NCI-H69 (cell line): ENCODE measurements around the gene GRK5.

Experiments used
- DNase-seq: peaks from one replicate; lab custom pipeline; 2025; lab: John Stamatoyannopoulos, UW

Gene GRK5

DNA sequence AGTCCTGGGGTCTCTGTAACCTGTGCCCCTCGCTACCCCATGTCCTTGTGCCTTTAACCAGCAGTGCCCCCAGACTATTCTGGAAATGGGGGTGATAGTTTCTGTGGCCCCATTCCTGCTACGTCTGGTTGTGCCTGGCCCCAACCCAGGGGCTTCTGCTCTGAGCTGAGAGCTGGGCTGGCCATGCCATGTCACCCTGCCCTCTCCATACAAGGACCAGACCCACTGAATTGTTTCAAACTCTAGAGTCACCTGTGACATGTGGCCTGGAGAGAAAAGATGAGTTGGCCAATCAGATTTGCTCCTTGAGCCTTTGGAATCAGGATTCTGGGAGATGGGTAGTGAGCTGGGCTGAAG is 108.6 kb downstream of the GRK5 start:
- DNase-seq = no peak

DNA sequence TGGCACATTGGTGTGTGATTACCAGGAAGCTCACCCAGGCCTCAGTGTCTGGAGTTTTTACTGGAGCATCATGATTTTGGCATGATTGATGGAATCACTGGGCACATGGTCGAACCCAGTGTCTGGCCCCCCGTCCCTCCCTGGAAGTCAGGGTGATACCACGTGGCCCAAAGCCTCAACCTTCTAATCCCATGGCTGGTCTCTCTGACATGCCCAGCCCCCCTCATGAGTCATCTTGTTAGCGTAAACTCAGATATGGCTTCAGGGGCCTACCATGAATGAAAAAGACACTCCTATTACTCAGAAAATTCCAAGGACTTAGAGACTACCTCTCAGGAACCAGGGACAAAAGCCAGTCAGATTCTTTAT is 109.3 kb downstream of the GRK5 start:
- DNase-seq = no peak

DNA sequence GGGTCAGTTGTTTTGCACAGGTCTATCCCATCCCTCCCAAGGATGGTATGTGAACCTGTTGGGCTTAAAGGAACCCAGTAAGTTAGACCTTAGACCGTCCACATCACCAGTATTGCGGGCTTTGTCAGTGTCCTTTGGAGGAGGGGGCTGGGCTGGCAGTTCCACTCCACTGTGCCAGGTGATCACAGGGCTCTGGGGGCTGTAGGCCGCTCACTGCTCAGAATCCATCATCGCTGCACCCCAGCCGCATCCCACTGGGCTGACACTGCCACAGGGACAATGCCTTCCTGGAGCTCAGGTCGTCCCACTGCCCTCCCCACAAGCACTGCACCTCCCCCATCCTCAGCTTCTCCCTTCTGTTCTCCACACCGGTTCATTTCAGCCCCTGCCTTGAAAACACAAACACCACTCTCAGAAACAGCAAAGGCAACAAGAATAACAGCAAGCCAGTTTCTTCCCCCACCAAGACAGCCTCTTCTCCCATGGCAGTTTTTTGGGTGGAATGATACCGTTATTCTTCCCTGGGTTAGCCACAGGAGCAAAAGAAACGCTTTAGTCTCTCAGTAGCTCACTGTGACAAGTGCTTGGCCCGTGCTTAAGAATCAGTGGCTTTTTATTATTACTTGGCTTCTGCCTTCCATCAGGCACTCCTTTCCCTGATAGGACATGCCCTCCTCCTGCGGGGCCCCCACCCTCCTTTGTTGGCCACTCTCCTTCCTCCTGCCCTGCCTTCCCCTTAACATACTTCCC is 111.2 kb downstream of the GRK5 start:
- DNase-seq = no peak

DNA sequence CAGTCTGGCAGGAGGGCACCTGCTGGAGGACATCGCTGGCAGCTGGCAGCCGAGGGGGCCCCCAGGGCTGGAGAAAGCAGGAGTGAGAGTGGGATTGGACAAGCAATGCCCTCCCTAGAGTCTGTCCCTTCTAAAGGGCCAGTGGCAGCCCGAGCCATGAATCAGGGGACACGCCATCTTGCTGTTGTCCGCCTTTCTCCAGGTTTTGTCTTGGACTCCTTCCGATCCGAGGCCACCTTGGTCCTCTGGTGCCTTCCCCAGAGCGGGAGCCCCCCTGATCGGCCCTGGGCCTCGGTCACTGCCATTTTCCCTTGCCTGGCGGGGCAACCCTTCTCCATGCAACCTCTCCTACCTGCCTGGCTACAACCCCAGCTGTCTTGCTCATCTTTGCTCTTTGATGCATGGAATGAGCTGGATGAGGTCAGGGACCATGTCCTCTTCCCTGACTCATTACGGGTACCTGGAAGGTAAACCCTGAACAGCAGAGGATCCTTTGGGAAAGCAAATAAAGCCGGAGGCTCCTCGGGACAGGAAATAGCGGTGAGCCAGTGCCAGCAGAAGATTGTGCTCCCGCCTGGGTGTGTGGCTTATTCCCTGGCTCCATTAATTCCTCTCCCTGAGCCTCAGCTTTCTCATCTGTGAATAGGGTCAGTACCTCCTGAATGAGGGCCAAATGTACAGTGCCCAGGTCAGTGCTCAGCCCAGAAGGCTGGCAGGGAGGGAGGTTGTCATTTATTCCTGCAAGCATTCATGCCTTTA is 112.0 kb downstream of the GRK5 start:
- DNase-seq = peak; percentile 34

DNA sequence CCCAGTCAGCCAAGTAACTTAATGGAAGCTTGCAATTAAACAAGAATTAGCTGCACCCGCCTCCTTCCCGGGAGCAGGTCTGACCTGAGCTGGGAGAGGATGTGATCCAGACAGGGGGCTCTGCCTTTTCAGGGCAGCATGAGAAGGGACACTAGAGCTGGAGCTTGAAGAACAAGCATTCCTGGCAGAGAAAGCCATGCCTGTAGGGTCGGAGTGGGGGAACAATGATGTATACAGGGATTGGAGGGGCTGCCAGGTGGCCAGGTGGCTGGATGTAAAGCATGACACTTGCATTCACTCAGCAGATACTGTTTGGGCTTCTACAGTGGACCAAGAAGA is 112.5 kb downstream of the GRK5 start:
- DNase-seq = peak; percentile 34

DNA sequence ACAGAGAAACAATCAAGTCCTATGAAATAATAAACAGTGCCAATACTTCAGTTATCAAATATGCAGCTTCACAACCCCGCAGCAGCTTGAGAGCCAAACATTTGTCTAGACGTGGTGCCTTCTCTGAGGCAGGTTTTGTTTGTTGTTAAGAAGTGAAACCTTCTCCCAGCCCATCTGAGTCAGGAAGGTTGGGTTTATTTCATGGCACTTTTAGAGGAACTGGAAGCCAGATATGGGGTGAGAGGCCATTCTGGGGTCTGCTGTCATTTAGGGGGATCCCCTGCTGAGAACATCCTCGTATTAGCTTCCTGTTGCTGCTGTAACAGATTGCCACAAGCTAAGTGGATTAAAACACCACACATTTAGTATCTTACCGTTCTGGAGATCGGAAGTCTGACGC is 113.6 kb downstream of the GRK5 start:
- no peak for DNase-seq

DNA sequence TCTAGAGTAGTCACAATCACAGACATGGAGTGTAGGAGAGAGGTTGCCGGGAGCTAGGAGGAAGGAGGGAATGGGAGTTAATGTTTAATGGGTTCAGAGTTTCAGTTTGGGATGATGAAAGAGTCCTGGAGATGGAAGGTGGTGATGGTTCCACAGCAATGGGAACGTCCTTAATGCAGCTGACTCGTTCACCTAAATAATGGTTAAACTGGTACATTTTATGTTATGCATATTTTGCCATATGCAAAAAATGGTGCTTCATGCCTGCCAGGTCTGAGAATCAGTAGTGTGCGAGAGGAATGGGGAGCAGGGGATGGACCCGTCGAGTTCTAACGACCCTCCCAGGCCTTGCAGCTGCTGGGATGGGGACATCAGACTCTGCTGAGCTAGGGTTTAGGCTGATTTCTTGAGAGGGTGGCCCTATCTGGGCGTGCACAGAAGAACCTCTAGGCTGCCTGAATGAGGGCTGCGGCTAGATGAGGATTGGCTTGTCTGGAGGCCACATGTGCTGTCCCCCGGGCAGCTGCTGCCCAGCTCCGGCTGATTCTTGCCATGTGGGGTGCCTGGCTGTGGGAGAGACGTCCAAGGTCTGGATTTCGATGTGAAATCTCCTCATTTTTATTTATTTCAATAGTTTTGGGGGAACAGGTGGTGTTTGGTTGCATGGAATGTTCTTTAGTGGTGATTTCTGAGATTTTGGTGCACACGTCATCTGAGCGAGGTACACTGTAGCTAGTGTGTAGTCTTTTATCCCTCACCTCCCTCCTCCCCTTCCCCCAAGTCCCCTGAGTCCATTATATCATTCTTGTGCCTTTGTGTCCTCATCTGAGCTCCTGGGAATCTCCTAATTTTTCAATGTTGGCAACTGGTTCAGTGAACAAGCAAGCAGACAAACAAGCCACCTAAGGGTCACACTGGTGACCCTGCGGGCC is 116.0 kb downstream of the GRK5 start:
- no peak for DNase-seq

DNA sequence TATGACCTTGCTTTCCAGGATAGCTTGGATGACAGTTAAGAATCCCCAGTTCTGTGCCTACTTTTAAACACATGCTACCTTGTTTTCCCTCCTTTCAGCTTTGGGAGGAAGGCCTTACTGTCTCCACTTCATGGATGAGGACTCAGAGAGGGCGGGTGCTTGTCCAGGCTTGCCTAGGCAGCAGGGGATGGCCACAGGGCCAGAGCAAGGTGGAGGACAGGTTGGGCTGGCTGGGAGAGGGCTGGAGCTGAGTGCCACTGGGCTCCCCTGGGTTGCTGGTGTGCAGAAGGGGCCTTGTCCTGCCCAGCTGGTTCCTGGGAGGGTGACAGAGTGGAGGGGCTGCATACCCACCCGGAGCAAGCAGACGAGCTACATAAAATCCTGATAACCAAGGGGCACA is 117.8 kb downstream of the GRK5 start:
- DNase-seq = peak; percentile 24

DNA sequence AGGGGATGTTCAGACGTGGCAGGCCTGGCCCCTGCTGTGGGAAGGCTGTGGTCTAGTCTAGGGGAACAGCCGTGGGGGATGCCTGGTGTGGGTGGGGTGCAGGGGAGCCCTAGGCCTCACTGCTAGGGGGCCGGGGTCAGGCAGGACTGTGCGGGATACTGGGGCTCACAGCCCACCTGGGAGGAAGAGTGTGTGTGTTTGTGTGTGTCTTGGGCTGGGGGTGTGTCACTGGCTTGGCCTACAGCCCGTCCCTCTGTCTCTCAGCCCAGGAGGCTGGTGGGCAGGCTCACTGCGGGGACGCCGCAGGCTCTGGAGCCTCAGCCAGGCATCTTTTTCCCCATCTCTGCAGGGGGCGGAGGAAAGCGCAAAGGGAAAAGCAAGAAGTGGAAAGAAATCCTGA is 118.8 kb downstream of the GRK5 start:
- DNase-seq = no peak

DNA sequence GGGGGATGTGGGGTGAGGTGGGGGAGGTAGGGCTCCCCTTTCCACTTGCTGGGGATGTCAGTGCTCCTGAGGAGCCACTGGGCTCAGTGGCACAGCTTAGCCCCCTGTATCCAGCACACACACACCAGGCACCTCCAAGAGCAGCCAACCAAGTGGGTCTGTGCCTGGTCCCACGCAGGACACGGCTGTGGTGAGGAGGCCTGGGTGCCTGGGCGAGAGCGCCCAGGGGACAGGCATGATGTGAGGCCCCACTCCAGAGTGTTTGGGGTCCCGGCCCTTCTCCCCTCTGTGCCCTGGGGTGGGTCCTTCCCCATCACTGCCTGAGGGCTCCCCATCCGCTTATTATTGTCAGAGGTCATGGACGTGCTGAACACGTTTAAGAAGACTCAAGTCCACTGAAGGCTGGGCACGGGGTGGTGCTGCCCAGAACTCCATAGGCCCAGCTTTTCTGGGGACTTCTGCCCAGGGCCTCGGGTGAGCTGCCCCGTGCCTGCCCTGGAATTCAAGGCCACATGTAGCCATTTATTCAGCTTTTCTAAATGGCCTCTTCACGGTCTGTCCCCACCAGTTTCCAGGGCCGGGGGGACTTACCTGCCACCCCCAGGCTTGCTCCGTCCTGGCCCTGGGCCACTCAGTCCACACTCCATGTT is 119.8 kb downstream of the GRK5 start:
- DNase-seq = no peak

DNA sequence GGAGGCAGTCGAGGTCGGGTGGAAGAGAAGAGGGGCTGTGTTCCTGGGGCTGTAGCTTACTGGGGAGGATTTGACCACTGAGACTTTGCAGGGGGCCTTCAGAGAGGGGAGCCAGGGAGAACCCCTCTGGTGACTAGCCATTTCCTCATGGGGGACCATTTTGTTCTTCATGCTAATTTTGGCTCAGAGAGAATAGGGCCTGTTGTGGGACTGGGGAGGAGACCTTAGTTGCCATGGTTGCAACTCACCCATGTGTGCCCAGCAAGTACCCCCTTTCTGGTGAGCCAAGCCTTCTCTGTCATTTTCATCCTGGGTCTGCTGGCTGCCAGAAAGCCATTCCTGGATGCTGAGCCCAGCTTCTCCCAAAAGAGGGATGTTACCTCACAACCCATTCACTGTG is 120.9 kb downstream of the GRK5 start:
- DNase-seq = no peak

DNA sequence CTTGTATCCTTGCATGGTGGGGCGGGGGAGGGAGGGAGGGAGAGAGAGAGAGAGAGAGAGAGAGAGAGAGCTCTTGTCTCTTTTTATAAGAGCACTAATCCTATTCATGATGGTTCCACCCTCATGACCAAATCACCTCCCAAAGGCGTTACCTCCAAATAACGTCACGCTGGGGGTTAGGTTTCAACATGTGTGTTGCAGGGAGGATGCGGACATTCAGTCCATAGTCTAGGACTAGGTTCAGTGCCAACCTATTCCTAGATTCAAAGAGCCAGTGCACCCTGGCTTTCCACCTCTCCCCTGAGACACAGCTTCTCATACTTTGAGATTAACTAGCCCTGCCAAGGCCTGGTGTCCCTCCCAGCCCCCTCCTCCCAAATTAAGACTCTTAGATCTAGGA is 123.0 kb downstream of the GRK5 start:
- peak; percentile 6 for DNase-seq

DNA sequence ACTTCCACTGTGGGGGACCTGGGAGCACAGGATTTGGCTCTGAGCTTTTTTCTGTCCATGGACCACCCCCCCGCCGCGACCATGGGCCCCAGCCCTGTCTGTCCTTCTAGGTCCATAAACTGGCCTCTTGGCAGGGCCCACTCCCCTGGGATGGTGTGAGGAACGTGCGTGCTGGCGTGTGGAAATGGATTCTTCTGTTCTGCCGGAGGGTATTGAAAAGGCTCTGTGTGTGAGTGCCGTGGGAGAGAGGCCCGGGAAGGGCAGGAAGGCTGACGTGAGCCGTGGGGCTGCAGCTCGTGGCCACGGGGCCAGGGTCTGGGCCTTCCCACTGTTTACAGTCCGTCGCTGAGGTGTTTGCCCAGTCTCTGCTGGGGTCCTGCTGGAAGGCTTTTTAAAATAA is 123.7 kb downstream of the GRK5 start:
- no peak for DNase-seq

DNA sequence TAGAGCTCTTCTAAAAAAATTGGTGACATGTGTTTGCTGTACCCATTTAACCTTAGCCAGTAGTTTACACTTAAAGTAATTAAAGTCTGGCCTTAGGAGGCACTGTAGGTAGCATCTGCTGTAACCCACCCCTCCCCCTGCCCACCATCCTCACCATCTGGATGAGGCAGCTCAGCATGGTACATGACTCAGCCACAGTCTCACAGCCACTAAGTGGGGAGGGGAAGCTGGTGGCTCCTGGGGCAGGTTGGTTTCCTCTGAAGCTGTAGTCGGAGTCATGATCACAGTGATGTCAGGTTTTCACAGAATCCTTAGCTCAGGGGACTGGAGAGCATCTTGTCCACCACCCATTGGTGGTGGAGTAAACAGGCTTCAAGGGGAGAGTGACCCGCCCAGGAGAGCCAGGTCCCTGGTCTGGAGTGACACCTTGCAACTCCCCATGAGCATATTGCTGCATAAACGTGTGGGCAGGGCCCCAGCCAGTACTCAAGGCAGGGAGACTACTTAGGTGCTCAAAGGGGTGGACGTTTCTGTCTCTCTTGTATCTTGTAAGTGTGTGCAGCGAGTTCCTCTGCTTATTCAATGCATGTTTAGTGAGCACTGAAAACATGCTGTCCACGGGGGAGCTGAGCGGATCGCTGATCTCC is 125.9 kb downstream of the GRK5 start:
- peak; percentile 86 for DNase-seq

DNA sequence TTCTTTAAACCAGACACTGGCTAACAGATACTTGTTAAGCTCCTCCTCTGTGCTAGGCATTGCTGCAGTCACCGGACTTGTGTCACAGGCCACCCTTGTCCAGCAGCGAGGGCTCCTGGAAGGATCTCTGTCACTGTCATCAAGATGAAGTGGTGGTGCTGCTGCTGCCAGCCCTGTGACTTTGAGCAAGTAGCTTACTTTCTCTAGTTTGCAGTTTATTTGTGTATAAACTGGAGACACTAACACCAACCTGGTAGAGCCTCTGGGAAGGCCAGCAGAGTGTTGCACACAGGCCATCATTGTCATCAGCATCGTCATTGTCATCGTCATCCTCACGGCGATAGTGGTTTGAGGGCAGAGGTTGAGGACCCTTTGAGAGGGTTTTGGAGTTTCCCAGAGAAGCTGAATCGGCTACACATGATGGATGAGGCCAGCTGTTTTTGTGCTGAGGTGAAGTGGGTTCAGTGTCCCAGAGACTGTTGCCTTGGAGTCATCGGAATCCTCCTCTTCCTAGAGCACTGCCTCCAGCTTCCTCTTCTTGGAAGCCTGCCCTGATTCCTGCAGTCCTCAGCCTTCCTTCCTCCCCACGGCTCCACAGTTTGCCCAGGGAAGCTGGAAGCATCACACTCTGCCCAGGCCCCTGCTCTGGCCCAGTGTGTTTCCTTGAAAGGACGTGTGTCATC is 128.4 kb downstream of the GRK5 start:
- DNase-seq = no peak

DNA sequence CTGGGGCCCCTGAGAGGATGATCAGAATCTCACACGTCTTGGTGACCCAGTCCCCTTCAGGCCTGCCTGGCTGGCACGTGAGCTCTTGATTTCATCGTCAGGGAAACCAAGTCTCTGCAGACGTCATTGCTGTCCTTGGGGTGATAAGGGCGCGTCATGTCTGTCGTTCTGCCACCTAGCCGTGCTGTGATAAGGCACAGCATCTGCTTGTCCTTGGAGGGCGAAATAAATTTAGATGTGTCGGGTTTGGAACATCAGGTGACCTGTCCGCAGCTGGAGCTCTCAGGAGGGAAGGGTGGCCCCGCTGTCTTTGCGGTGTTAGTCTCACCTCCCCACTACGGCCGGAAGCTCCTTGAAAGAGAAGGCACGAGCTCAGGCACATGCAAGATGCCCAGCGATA is 129.2 kb downstream of the GRK5 start:
- no peak for DNase-seq

DNA sequence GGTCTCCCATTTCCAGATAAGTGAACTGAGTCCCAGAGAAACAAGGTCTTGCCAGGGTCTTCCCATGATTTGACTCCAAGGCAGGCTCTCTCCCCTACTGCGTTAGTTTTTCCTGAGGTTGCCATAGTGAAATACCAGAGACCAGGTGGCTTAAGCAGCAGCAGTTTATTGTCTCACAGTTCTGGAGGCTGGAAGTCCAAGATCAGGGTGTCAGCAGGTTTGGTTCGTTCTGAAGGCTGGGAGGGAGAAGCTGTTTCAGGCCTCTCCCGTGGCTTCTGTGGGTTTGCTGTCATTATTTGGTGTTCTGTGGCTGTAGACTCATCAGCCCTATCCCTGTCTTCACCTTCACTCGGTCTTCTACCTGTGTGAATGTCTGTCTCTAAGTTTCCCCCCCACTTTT is 129.9 kb downstream of the GRK5 start:
- DNase-seq = no peak

DNA sequence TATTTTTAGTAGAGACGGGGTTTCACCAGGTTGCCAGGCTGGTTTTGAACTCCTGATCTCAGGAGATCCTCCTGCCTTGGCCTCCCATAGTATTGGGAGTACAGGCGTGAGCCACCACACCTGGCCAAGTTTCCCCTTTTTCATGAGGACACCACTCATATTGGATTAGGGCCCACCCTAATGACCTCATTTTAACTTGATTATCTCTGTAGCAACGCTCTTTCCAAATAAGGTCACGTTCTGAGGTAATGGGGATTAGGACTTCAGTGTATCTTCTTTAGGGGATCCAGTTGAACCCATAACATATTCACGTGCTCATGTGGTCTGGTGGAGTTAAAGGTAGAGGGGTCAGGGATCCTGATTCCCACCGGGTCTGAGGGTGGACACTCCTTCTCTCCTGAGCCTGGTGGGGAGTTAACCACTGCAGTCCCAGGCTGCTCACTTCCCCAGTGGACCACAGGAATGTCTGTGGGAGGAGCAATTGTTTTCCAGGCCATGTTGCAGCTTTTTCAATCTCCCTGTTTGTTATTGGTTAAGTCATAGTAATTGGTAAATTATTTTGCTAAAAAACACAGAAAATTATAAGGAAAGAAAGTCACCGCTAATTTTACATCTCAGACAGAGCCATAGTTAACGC is 130.5 kb downstream of the GRK5 start:
- DNase-seq = no peak

DNA sequence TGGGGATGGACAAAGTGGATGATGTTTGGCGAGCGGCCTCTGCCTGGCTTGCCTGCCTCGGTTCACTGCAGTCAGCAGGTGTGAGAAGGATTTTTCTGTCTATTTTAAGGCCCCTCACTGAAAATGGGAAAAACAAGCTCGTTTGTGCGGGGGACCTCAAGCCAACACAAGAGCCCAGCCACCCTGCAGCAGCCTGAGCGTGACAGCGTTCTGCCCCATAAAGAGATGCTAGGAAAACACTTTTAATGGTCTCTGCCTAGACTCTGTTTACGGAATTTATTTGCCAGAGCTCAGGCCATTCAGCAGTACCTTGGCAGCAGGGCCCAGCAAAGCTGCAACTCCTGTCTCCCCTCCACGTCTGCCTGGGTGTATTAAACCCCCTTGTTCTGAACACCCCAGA is 131.7 kb downstream of the GRK5 start:
- DNase-seq = no peak

DNA sequence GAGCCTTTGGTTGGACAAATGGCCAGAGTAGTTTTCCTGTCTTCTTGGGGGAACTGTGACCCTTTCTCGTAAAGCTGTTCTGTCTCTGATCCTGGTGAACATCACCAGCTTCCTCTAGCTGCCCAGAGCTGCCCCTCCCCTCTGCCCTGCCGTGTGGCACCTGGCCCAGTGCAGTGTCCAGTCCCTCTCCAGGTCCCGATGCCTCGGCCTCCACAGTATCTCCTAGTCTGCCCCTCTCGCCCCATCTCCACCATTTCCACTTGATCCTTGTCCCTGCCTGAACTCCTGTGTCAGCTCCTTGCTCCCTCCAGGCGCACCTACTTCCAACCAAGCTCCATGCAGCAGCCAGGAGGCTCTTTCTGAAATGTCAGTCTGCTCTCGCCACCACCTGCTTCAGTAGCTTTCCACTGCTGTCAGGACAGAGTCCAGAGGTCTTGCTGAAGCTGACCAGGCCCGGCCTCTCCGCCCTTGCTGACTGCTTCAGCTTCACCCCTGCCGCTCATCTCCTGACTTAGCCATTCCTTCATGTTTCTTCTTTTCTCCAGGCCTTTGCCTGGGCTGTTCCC is 133.6 kb downstream of the GRK5 start:
- no peak for DNase-seq
